ENCODE measurements around the gene WBP1. TPM values are rescaled to one million over a fixed set of nuclear protein-coding genes. Genes with fewer than 3 reads are reported as not detected.
"Not testable (repeated sequence)": the region's sequence is repeated elsewhere in the genome, so short reads cannot be mapped to it uniquely, and the experiment has no call there.

Gene WBP1
- polyA plus RNA-seq (2014; cell fraction: cytosol; rRNA removed): 84.4 and 108 TPM in 2 replicates
- 173 and 174 TPM in 2 replicates for polyA plus RNA-seq (2014; cell fraction: nucleus; rRNA removed)

GRCh38 chr2:74458132-74458937 lies at the start of gene WBP1:
Gene WBP1 (plus strand): TSS chr2:74458438. CDS start chr2:74458603, 165 bp downstream.
- DNase-seq (ENCODE audit: low spot score): peak; percentile 100

- DNase-seq (ENCODE audit: low spot score): no peak
These were observed 45.1 kb upstream of the WBP1 start for GRCh38 chr2:74413001-74413698.

- no peak for DNase-seq (ENCODE audit: low spot score)
These were observed 43.8 kb upstream of the WBP1 start for GRCh38 chr2:74414441-74414840.

DNA sequence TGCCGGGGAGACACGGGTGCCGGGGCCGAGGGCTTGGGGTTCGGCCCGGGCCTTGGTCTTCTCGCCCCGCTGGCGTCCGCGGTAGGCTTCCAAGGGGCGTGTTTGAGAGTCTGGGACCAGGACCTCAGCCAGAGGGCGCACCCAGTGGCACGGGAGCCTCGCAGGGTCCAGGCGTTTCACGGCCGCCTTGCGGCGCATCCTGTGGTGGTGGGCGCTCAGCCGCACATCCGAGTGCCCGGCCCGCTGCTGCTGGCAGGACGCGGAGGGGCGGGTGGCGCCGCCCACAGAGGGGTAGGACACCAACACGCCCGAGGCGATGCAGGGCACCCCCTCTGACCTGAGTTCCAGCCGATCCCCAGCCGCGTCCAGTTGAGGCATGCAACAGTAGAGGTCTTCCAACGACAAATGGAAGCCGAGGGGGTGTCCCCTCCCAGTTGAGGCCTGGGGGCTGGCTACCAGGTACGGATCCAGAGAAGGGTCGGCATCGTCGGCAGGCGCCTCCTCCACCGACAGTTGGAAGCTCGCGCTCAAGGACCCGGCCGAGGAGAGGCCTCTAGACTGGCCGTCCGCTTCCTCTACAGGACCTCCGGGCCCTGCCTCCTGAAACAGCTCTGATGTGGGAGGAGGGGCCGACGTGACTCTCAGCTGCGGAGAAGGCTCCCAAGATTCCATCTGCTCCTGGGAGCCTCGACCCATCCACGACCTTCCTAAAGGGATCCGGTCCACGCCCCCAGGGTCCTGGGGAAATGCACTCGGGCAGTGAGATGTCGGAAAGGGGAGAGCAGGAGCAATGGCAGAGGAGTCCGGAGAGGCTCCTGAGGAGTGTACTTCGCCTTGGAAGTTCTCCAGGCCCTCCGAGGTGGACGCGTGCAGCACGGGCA lies 43.1 kb upstream of the WBP1 start:
- DNase-seq (ENCODE audit: low spot score): no peak

DNA sequence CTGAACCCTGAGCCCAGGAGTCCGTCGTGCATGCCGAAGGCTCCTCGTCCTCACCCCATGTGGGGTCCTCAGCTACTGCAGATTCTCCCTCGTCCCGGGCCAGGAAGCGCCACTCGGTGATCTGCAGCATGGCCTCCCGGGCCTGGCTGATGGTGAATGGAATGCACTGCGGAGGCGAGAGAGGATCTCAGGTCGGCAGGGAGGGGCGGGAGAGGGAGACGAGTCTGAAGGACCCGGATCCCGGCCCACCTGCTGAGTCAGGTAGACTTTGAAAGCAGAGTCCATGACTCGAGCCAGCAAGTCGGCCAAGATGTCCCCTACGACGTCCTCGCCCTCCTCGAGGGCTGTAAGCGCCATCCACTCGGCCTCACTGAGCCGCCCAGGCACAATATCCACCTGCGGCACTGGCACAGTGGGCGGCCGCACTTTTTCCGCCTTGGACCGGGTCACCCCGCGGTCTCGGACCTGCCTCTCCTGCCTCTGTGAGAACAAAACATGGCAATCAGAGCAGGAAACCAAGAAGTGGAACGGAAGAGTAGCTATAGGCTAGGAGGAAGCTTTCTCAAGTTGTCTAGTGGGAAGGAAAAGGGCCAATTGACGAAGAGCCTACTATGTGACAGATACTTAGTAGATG lies 42.4 kb upstream of the WBP1 start:
- no peak for DNase-seq (ENCODE audit: low spot score)

DNA sequence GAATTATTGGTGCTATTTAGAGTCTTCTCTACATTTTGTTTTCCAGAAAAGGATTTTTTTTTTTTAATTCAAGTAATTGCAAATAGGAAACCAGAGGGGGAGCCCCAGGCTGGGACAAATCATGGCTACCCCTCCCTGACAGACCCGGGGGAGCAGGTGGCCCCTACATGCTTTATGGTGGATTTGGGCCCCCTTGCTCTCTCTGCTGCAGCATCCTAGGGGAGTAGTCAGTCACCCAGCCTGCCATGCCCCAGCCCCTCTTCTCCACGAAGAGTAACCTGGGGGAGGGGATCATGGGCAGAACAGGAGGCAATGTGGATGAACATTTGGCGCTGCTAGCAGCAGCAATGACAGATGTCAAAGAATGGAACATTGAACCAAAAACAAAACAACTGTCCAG lies 41.5 kb upstream of the WBP1 start:
- DNase-seq (ENCODE audit: low spot score): no peak

GRCh38 chr2:74417197-74417596 lies 41.0 kb upstream of the WBP1 start:
- no peak for DNase-seq (ENCODE audit: low spot score)

DNA sequence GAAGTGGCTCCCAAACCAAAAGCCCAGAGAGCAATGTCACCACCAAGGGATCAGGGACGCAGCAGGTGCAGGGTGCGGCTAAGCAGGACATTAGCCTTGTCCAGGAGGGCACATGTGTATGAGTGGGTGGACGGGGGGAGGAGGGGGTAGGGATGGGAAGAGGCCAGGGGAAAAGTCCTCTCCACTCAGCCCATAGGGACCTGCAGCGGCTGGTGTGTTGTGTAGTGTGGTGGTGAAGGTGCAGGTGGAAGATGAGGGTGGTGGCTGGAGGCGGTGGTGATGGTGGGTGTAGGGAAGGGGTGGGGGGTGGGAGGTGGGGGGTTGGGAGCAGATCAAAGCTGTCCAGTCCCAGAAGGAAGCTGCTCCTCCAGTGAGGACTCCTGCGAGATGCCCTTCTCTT lies 40.5 kb upstream of the WBP1 start:
- no peak for DNase-seq (ENCODE audit: low spot score)

GRCh38 chr2:74418312-74418711 lies 39.9 kb upstream of the WBP1 start:
- no peak for DNase-seq (ENCODE audit: low spot score)

- no peak for DNase-seq (ENCODE audit: low spot score)
These were observed 38.9 kb upstream of the WBP1 start for GRCh38 chr2:74419345-74419744.

GRCh38 chr2:74420006-74420405 lies 38.2 kb upstream of the WBP1 start:
- no peak for DNase-seq (ENCODE audit: low spot score)

DNA sequence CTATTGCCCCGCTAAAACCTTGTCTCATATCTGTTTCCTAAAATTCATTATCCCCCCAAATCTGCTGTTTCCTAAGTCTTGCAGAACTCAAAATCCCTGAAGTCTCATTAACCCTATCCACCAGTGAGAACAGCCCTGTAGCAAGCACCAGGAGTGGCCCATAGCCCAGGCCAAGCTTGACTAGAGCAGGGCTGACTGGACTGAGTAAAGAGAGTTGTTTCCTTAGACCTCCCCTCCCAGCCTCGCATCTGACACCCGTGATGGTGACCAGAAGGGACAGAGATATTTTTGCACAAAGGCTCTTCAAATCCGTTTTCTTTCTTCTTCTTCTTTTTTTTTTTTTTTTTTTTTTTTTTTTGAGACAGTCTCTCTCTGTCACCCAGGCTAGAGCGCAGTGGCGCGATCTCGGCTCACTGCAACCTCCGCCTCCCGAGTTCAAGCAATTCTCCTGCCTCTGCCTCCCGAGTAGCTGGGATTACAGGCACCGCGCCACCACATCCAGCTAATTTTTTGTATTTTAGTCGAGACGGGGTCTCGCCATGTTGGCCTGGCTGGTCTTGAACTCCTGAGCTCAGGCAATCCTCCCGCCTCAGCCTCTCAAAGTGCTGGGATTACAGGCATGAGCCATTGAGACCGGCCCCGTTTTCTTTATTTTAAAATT lies 37.7 kb upstream of the WBP1 start:
- DNase-seq (ENCODE audit: low spot score): not testable (repeated sequence)

DNA sequence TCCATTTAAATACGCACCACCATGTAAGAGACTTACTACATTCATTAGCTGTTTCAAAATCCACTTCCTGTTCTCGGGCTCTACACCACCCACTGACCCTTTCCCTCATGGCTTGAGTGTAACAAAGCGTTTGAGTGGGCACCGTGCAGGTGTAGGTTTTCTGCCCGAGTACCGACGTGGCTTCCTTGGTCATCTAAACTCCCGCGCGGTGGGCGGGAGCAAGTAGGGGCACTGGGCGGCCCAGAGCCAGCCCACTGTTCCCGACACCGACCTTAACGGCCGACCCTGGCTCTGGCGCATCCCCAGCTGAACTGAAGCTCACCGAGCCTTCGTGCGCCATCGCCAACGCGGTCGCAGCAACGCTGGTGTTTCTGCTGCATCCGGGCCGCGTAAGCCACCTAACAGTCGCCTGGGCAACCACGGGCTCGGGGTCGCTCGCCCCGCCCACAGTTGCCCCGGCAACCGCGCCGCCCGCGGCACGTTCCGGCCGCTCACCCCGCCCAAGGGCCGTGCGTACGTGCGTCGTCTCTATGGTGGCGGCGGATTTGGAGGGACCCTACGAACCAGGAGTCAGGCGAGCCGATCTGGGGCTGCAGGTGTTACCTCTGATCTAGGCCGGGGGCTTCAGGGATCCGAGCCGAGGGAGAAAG lies 36.9 kb upstream of the WBP1 start, which contains the start of the genes C2orf81 and WDR54:
TSS of gene C2orf81 (minus strand) at position 399 of the 650 bp plus-strand sequence. CDS start at position 340, 59 bp downstream.
TSS of gene WDR54 (plus strand) at position 510 of the 650 bp plus-strand sequence. CDS start 424 bp downstream, outside the sequence.
- DNase-seq (ENCODE audit: low spot score): peak; percentile 93

GRCh38 chr2:74423231-74424095 lies 34.8 kb upstream of the WBP1 start:
- no peak for DNase-seq (ENCODE audit: low spot score)

GRCh38 chr2:74424139-74424992 lies 33.9 kb upstream of the WBP1 start:
- DNase-seq (ENCODE audit: low spot score): no peak

DNA sequence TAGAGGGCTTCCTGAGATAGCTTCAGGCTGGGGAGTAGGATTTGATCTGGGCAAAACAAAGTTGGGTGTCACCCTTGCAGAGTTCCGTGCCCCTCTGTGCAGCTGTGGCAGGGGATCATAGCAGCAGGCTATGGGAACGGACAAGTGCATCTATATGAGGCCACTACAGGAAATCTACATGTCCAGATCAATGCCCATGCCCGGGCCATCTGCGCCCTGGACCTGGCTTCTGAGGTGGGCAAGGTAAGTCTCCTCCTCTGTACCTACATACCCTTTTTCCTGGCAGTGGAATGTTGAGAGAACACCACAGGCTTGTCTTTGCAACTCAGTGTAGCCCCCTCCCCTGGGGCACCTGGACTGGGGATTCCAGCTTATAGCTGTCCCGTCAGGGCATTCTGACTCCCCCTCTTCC lies 33.2 kb upstream of the WBP1 start:
- no peak for DNase-seq (ENCODE audit: low spot score)

GRCh38 chr2:74425523-74425922 lies 32.7 kb upstream of the WBP1 start:
- no peak for DNase-seq (ENCODE audit: low spot score)

GRCh38 chr2:74426181-74426758 lies 32.0 kb upstream of the WBP1 start:
- DNase-seq (ENCODE audit: low spot score): no peak

Data from SK-N-DZ (cell line).